Panc1 (cell line): Measurements from ENCODE around the gene NUP93.

ENCODE experiments used
- POLR2AphosphoS5 ChIP-seq: IDR thresholded peaks from 2 replicates; pipeline ENCODE4 v1.6.1; 2012; ENCODE audit warnings: mild to moderate bottlenecking, low read depth, low read length, moderate library complexity
- SIN3A ChIP-seq: IDR thresholded peaks from 2 replicates; pipeline ENCODE4 v1.6.1; 2012; ENCODE audit warnings: low read depth, mild to moderate bottlenecking, low read length, moderate library complexity, borderline replicate concordance; ENCODE audit not compliant: insufficient read depth
- TCF7L2 ChIP-seq: IDR thresholded peaks from 2 replicates; pipeline ENCODE4 v1.6.1; 2011; ENCODE audit warnings: mild to moderate bottlenecking, low read depth, low read length, inconsistent platforms
- TF ChIP-seq, protein P1 (sequence below): fragments of 450-650 bp; IDR thresholded peaks from 2 replicates; pipeline ENCODE4 v1.5.1; 2017; ENCODE audit warnings: mild to moderate bottlenecking
- TF ChIP-seq, protein P2 (sequence below), 2 experiments: IDR thresholded peaks; 2 replicates each; pipeline ENCODE4 v1.6.1; 2011 to 2012; ENCODE audit warnings: low read depth in 2 of 2, control low read depth in 1 of 2, low read length in 1 of 2, mild to moderate bottlenecking in 1 of 2, moderate library complexity in 1 of 2; ENCODE audit not compliant: insufficient read depth in 1 of 2

DNA sequence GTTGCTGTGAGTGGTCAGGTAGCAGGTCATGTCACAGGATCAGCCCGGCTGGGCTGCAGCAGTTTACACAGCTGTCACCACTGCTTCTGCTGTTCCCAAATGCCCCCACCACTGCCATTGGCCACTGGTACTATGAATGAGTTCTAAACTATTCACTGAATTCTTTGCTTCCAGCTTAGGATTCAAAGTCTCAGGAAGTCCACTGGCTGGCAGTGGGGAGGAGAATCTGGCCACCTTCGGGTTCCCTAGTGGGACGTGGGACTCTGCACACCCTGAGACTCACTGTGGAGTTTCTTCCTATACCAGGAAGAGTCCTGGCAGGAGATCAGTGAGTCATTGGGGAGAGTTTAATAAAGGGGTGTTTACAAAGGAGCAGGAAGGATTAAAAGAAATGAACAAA is 40.8 kb upstream of the NUP93 start:
- TF ChIP-seq, protein P1, sequence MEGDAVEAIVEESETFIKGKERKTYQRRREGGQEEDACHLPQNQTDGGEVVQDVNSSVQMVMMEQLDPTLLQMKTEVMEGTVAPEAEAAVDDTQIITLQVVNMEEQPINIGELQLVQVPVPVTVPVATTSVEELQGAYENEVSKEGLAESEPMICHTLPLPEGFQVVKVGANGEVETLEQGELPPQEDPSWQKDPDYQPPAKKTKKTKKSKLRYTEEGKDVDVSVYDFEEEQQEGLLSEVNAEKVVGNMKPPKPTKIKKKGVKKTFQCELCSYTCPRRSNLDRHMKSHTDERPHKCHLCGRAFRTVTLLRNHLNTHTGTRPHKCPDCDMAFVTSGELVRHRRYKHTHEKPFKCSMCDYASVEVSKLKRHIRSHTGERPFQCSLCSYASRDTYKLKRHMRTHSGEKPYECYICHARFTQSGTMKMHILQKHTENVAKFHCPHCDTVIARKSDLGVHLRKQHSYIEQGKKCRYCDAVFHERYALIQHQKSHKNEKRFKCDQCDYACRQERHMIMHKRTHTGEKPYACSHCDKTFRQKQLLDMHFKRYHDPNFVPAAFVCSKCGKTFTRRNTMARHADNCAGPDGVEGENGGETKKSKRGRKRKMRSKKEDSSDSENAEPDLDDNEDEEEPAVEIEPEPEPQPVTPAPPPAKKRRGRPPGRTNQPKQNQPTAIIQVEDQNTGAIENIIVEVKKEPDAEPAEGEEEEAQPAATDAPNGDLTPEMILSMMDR: no peak
- no peak for TF ChIP-seq POLR2AphosphoS5
- TF ChIP-seq, protein P2, sequence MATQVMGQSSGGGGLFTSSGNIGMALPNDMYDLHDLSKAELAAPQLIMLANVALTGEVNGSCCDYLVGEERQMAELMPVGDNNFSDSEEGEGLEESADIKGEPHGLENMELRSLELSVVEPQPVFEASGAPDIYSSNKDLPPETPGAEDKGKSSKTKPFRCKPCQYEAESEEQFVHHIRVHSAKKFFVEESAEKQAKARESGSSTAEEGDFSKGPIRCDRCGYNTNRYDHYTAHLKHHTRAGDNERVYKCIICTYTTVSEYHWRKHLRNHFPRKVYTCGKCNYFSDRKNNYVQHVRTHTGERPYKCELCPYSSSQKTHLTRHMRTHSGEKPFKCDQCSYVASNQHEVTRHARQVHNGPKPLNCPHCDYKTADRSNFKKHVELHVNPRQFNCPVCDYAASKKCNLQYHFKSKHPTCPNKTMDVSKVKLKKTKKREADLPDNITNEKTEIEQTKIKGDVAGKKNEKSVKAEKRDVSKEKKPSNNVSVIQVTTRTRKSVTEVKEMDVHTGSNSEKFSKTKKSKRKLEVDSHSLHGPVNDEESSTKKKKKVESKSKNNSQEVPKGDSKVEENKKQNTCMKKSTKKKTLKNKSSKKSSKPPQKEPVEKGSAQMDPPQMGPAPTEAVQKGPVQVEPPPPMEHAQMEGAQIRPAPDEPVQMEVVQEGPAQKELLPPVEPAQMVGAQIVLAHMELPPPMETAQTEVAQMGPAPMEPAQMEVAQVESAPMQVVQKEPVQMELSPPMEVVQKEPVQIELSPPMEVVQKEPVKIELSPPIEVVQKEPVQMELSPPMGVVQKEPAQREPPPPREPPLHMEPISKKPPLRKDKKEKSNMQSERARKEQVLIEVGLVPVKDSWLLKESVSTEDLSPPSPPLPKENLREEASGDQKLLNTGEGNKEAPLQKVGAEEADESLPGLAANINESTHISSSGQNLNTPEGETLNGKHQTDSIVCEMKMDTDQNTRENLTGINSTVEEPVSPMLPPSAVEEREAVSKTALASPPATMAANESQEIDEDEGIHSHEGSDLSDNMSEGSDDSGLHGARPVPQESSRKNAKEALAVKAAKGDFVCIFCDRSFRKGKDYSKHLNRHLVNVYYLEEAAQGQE (IDR thresholded peaks at IDR 0.05; ENCODE audit: insufficient read depth in 1 of 2, low read depth in 2 of 2, low read length in 1 of 2): no peak
- no peak for TF ChIP-seq SIN3A
- TF ChIP-seq TCF7L2: no peak
